Superior temporal gyrus (tissue), 1 donor: Measurements from ENCODE around the gene NR2C1.
"Not testable (repeated sequence)": the region's sequence is repeated elsewhere in the genome, so short reads cannot be mapped to it uniquely, and the experiment has no call there.

Experiments used
- DNase-seq: peaks from one replicate; pipeline ENCODE4 v3.0.0-alpha.2; 2016; ENCODE audit errors: extremely low spot score

The NR2C1 gene

DNA sequence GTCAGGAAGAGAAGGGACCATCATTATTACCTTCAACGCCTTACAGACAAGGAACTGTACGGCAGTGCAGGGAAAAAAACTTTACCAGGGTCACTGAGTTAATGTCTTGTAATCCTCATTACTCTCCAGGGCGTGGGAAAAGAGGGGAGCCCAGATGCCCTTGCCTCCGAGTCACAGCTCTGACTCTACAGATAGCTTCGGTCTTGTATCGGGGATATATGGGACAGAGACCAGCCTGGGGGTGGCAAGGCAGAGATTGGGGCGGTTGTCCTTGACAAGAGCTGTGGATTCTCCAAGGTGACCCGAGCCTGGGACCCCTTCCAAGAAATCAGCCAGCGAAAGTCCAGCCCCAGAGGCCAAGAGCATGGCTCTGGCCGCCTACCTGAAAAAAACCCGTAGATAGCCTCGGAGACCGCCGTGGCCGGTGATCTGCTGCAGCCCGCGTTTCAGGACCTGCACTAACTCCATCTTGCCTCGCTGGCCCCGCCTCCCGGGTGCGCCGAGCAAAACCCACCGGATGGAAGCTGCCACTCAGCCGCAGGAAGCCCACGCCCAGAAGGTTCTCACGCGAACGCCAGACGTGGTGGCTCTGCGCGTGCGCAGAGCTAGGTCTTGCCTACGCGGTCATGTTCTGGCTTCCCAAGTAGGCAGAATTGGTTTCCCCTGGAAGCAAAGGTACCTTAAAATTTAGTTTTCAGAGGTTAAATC is 70.1 kb downstream of the NR2C1 start, which contains the start of gene NDUFA12:
NDUFA12 (minus strand) TSS at position 485 of the 708 bp plus-strand sequence; CDS start at position 468, 17 bp downstream.
- DNase-seq: peak; percentile 96

- DNase-seq: no peak
Observed at GRCh38 chr12:95002754-95003153, 70.7 kb downstream of the NR2C1 start.

- no peak for DNase-seq
Observed at GRCh38 chr12:94998326-94998725, 75.1 kb downstream of the NR2C1 start.

- DNase-seq: no peak
Observed at GRCh38 chr12:94997726-94998125, 75.7 kb downstream of the NR2C1 start.

GRCh38 chr12:94997061-94997460 is 76.4 kb downstream of the NR2C1 start:
- no peak for DNase-seq

- DNase-seq: no peak
Observed at GRCh38 chr12:94994312-94994711, 79.1 kb downstream of the NR2C1 start.

DNA sequence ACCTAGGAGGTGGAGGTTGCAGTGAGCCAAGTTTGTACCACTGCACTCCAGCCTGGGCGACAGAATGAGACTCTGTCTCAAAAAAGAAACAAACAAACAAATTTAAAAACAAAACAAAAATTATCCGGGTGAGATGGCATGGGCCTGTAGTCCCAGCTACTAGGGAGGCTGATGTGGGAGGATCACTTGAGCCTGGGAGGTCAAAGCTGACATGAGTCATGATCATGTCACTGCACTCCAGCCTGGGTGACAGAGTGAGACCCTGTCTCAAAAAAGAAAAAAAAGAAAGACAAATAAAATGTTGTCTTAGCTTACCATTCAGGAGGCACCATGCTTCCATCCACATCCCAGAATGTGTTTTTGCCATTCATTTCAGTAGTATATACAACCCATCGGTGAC is 79.6 kb downstream of the NR2C1 start:
- DNase-seq: not testable (repeated sequence)

- no peak for DNase-seq
Observed at GRCh38 chr12:94990222-94990621, 83.2 kb downstream of the NR2C1 start.

- no peak for DNase-seq
Observed at GRCh38 chr12:94988471-94988870, 84.9 kb downstream of the NR2C1 start.

- no peak for DNase-seq
Observed at GRCh38 chr12:94987801-94988200, 85.6 kb downstream of the NR2C1 start.

- DNase-seq: no peak
Observed at GRCh38 chr12:94987076-94987669, 86.2 kb downstream of the NR2C1 start.

DNA sequence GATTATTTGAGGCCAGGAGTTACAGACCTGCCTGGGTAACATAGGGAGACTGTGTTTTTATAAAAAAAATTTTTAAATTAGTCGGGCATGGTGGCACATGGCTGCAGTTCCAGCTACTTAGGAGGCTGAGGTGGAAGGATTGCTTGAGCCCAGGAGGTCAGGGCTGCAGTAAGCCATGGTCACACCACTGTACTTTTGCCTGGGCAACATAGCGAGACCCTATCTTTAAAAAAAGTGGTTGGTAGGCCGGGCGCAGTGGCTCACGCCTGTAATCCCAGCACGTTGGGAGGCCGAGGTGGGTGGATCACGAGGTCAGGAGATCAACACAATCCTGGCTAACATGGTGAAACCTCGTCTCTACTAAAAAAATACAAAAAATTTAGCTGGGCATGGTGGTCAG is 88.3 kb downstream of the NR2C1 start:
- not testable (repeated sequence) for DNase-seq

GRCh38 chr12:94983321-94983720 is 90.1 kb downstream of the NR2C1 start:
- DNase-seq: no peak

GRCh38 chr12:94982456-94982855 is 91.0 kb downstream of the NR2C1 start:
- no peak for DNase-seq

GRCh38 chr12:94980577-94980976 is 92.8 kb downstream of the NR2C1 start:
- peak; percentile 67 for DNase-seq

DNA sequence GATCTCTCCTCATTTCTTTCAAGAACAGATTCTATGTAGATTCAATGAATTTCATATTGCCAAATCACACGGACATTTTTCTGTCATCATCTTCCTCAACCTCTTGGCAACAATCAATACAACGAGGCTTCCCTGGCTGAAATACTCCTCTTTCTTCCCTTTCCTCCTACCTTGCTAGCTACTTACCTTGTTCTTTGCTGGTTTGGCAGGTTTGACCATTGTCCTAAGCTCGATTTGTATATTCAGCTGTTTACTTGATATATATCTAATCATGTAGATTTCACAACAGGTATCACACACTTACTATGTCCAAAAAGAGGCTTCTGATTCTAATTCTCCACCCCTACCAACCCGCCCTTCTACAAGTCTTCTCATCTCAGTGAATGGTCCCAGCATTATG is 93.5 kb downstream of the NR2C1 start:
- DNase-seq: no peak

DNA sequence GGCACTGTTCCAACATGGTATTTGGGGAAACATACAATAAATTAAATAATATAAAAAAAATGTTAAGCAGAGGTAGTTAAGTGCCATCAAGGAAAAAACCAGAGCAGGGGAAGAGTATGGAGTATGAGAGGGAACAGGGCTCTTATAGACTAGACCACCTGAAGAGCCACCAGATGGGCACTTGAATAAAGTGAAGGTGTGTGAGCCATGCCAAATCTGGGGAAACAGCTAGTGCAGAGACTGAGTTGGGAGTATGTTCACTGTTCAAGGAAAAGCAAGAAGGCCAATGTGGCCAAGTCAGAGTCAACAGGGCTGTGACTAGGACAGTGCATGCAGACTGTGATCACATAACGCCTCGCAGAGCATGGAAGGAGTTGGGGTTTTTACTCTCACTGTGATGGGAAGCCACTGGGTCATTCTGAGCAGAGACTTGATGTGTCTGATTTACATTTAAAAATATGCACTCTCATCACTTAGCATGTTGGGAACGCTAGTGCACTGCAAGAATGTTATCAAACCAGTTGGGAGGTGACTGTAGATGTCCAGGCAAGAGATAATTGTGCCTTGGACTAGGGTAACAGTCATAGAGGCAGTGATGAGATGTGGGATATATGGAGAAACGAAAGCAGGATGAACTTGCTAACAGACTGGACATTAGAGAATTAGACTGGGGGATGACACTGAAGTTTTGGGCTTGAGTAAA is 95.5 kb downstream of the NR2C1 start:
- no peak for DNase-seq

- DNase-seq: no peak
Observed at GRCh38 chr12:94973221-94973620, 100.2 kb downstream of the NR2C1 start.

DNA sequence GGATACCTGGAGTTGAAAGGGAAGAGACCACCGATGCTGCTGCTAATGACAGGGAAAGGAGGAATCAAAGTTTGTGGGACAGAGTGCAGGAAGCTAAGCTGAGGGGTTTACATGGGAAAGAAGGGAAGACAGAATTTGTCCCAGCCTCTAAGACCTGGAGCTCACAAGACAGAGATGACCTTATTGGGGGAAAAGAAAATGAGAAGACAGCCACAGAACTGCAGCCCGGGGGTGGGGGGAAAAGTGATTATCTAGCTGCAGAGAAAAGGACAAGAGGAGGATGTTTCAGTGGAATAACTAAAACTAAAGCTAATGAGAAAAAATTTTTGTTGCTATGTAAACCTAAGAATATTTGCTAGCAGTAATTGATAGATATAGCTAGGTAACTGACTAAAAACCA is 100.6 kb downstream of the NR2C1 start:
- DNase-seq: no peak

GRCh38 chr12:94971923-94972322 is 101.5 kb downstream of the NR2C1 start:
- DNase-seq: no peak

GRCh38 chr12:94970560-94970959 is 102.9 kb downstream of the NR2C1 start:
- DNase-seq: no peak
